Stimulated activated CD4-positive, alpha-beta T cell treated with anti-CD3 and anti-CD28 coated beads, Interleukin-2, amount 100 ng/mL, for 4 hours (primary cell): Measurements from ENCODE around the gene ALKBH3.

Experiments
- DNase-seq: peaks from one replicate; pipeline ENCODE4 v3.0.0-alpha.2; 2020; ENCODE audit warnings: low read depth

Gene ALKBH3

DNA sequence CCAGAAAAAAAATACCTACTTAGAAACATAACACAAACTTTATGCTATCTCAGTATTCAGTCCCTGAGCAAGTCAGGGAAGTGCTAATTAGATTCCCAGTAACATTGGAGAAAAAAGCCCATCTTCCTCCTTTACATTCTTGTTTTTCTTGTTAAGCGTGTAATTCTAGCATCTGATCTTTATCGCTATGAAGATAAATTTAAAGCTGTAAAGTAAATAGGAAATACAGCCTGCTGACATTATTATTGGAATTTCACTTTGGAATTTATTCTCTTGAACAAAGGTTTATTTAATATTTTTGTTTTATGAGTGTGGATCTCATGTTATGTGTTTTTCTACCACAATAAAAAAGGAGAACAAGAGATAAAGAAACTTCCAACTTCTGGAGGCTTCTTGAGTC lies 13.9 kb downstream of the ALKBH3 start:
- no peak for DNase-seq

GRCh38 chr11:43895601-43896000 lies 15.0 kb downstream of the ALKBH3 start:
- DNase-seq, result no peak

DNA sequence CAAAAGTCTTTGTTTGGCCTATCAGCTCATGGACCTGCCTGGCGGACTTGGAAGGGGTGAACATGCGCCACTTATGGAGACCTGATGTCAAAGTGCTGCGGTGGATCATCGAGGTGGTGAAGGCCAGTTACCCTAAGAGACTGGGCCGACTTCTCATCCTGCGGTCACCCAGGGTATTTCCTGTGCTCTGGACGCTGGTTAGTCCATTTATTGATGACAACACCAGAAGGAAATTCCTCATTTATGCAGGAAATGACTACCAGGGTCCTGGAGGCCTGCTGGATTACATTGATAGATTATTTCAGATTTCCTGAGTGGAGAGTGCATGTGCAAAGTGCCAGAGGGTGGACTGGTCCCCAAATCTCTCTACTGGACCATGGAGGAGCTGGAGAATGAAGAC lies 17.9 kb downstream of the ALKBH3 start:
- DNase-seq, result no peak

DNA sequence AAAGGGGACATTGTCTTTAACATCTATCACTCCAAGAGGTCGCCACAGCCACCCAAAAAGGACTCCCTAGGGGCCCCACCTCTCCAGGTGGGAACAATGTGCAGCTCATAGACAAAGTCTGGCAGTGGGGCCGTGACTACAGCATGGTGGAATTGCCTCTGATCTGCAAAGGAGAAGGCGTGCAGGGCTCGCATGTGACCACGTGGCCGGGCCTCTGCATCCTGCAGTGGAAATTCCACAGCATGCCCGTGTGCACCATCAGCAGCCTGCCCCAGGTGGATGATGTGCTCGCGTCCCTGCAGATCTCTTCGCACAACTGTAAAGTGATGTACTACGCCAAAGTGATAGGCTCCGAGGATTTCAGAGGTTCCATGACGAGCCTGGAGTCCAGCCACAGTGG lies 18.5 kb downstream of the ALKBH3 start:
- DNase-seq, result no peak

- DNase-seq, result no peak
These were observed 20.9 kb downstream of the ALKBH3 start for GRCh38 chr11:43901551-43901950.

DNA sequence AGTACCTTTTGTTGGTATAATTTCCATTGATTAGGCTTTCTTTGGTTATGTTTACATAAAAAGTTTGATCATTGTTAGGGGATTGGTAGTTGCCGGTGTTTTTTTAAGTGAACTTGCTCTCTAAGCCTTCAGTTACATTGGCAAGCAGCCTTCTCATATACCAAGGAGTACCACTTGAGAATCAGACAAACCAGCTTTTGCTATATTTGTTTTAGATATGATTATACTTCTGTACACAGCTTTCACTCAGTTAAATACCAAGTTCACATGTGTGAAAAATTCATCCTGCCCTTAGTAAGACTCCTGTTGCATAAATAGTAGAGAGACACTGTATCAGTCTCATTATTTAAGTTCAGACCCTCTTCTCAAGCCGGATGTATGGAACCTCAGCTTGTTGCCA lies 22.4 kb downstream of the ALKBH3 start:
- DNase-seq, result no peak

DNA sequence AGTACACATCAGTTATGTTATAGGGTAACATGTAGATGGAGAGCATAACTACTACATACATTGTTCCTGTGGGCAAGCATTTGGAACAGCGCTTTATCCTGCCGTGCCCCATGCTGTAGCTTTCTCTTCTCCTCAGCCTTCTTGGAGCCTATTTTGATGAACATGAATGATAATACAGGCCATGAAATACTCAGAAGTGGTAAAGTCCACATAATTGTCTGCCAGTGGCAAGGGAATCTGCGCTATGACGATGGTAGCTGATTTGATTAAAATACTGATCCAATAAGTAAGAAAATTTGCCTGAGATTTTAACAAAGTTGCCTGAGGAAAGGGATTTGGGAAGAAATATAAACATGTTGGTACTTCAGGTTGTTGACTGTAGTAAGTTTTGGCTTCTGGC lies 23.3 kb downstream of the ALKBH3 start:
- DNase-seq, result no peak

GRCh38 chr11:43904742-43905535 lies 24.3 kb downstream of the ALKBH3 start:
- DNase-seq, result no peak

GRCh38 chr11:43905813-43906241 lies 25.2 kb downstream of the ALKBH3 start:
- no peak for DNase-seq

- DNase-seq, result no peak
These were observed 26.7 kb downstream of the ALKBH3 start for GRCh38 chr11:43907028-43907975.

GRCh38 chr11:43908191-43908590 lies 27.6 kb downstream of the ALKBH3 start:
- no peak for DNase-seq

- DNase-seq, result no peak
These were observed 28.1 kb downstream of the ALKBH3 start for GRCh38 chr11:43908683-43909082.

DNA sequence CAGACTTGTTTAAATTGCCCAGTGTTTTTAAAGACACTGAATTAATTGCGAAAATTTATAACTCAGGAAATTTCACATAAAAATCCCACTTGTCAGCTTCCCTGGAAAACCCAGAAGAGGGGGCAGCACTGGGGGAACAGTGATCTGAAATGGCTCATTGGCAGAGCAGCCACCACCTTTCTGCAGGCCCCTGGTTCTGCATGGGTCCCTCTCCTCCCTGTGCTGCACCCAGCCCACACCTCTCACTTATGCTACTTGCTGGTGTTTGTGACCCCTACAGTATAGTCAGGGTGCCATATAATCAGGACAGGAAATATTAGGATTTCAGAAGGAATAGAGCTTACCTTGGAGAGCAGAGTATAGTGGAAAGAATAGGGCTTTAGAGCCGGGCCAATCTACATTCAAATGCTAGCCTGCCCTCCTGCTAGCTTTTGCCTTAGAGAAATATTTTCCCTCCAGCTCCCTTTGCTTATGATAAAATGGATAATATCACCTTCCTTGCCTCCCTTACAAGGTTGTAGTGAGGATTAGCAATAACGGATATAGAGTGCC lies 33.3 kb downstream of the ALKBH3 start:
- no peak for DNase-seq

GRCh38 chr11:43914466-43914865 lies 33.8 kb downstream of the ALKBH3 start:
- no peak for DNase-seq

- DNase-seq, result no peak
These were observed 36.0 kb downstream of the ALKBH3 start for GRCh38 chr11:43916621-43917020.

GRCh38 chr11:43917851-43918250 lies 37.2 kb downstream of the ALKBH3 start:
- DNase-seq, result no peak

- DNase-seq, result no peak
These were observed 38.0 kb downstream of the ALKBH3 start for GRCh38 chr11:43918662-43919061.

GRCh38 chr11:43919852-43920597 lies 39.4 kb downstream of the ALKBH3 start:
- DNase-seq, result no peak

DNA sequence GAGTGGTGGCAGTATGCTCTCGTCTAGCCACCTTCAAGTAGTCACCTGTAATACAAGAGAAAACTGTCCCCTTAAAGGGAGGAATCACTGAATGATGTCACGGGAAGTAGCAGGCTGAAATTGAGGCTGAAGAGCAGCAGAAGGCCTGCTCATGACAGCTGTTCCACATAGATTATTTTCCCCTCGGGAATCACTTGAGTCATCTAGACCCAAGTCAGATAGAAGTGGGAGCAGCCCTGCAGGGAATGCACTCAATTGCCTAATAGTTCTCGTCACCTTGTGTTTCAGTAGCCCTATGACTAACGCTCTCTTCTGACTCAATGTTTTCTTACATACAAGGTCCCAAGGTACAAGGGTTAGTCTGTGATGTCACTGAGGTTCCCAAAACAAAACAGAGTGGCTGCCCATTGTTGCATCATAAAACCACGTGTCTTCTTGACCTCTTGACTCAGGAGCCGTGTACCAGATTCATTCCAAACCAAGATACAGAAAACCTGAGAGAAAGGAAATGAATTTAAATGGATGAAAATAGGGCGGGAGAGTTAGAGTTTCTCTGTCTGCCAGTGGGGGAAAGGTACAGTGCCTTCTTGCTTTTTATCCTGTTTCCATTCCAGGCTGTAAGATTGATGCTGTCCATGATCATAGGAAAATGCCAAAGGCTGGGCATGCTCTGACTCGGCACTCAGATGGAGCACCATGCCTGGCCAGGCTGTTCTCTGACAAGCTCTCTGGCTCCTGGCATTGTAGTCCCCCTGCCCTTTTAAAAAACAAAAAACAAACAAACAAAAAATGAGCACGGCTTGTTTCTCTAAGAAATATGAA lies 40.2 kb downstream of the ALKBH3 start:
- DNase-seq, result no peak

DNA sequence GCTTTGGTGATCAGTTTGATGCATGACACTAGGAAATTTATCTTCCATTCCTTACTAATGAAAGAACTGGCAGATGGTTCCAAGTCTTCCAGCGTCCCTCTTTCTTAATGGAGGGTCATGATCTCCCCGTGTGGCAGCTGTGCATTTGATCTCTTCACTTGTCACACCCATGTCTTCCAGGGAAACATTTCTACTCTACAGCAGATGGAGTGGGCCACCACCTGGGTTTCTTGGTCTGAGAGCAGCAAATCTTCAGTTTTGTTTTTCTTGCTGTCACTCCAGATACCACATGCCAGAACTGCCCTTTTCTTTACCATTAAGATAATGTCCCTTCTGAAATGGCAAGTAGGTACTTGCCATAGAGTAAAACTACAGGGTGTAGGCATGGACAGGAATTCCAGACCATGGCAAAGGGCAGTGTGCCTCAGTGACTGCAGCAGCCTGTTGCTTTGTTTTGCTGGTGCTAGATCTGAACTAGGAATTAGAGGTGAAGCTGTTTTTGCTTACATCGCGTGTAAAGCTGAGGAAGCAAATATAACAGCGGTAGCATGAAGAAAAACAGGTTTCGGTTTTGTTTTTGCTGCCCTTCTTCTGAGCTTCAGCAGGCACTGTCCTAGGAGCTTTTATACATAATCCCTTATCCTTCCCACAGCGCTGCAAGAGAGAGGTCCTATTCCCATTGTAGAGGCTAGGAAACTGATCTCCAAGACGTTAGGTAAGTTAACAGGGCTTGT lies 41.1 kb downstream of the ALKBH3 start:
- no peak for DNase-seq

DNA sequence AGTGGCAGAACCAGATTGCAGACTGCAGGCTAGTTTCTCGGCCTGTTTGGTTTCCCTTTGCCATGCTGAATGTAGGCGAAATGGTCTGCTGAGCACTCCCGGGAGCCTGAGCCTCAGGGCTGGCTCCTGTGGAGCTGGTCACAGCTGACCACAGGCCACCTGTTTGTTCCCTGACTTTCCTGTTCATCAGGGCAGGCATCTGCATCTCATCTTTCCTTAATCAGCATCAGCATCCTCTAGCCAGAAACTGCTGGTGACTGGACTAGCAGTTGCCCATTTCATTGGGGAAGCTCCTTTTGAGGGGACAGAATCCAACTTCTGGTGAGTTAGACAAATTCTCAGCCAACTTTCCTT lies 41.6 kb downstream of the ALKBH3 start:
- no peak for DNase-seq
